HG03139 (cell line): ENCODE measurements around the gene SMARCC1.

Experiments used
- ATAC-seq: cut with Tn5 transposase; IDR thresholded peaks from one replicate; pipeline ENCODE4 v1.9.1; 2021; ENCODE audit not compliant: unreplicated experiment

The SMARCC1 gene

DNA sequence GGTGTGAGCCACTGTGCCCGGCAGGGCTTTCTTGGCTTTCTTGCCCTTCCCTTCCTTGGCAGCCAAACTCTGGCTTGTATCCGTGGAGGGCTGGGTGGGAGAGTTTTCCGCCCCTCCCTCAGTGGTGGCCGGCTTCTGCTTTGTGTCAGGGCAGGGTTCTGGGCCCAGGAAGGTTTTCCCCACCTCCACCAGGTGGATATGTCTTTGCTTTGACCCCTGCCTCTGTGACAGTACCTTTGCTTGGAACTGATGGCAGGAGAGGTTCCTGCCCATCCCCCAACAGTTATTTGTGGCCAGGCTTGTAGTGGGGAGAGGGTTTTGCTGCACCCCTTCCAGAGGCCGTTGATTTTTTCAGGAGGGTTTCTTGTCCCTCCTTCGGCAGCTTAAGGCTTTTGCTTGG lies 227.4 kb downstream of the SMARCC1 start:
- ATAC-seq, result no peak

- no peak for ATAC-seq
Observed at GRCh38 chr3:47553407-47553806, 228.3 kb downstream of the SMARCC1 start.

DNA sequence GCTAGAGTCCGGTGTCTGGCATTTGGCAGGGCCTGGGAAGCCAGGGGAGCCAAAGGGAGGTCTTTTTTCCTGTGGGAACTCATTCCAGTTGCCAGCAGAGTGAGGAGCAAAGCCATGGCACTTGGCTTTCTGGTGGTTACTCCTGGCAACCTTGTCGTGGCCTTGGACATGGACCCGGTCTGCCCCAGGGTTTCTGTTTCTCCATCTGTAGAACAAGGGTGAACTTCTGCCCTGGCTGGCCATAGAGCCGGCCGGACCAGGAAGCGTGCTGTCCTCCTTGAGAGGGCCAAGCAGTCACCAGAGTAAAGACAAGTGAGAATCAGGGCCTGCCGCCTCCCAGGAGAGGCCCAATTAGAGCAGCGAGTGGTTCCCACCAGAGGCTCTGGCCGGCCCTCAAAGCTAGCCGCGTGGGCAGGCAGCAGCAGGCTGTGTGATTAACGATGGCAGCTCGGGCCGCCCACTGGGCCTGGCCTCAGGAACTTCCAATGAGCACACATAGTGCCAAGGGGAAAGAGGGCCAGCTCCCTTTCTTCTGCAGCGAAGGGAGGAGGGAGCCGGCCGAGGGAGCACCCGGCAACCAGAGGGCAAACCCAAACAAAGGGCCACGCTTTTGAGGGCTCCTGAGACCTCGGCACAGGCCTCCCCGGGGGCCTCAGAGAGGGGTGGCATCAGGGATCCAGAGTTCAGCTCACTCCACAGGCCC lies 239.1 kb downstream of the SMARCC1 start:
- ATAC-seq, result no peak

DNA sequence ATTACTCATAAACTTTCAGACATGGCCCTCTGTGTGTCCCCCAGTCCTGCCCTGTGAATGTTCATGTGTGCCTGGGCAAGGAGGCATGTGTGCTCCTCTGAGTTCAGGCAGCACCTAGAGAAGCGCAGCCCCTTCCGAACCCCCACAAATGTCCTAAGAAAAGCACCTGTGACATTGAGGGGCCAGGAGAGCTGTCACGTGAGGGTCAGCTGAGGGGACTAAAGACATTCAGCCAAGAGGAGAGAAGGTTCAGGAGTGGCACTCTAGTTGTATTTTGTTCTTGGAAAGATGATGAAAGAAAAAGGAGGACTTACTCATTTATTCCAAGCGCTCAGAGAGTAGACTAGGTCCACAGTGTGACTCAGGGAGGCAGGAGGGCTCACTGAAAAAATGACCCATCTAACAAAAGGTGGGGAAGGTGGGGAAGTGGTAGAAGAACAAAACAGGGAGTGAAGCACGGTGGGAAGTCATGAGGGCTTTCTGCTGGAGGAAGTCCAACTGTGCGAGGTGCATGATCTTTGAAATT lies 240.0 kb downstream of the SMARCC1 start:
- ATAC-seq, result no peak

GRCh38 chr3:47540281-47540680 lies 241.4 kb downstream of the SMARCC1 start:
- no peak for ATAC-seq

DNA sequence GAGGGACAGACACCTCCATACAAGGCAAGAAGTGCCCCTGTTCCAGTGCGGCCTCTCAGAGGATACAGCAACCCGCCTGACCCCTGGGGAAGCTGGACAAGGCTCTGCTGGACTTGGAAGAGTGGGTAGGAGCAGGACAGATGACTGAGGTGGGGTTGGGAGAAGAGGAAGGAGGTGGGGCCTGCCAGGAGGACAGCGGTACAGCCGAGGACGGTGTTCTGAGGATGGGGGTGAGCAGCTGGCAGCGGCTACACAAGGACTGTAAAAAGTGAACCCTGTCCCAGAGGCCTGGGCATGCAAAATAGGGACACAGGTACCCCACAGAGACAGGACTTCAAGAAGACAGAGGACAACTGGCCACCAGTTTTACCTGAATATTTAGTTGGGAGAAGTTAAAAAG lies 244.7 kb downstream of the SMARCC1 start:
- no peak for ATAC-seq

DNA sequence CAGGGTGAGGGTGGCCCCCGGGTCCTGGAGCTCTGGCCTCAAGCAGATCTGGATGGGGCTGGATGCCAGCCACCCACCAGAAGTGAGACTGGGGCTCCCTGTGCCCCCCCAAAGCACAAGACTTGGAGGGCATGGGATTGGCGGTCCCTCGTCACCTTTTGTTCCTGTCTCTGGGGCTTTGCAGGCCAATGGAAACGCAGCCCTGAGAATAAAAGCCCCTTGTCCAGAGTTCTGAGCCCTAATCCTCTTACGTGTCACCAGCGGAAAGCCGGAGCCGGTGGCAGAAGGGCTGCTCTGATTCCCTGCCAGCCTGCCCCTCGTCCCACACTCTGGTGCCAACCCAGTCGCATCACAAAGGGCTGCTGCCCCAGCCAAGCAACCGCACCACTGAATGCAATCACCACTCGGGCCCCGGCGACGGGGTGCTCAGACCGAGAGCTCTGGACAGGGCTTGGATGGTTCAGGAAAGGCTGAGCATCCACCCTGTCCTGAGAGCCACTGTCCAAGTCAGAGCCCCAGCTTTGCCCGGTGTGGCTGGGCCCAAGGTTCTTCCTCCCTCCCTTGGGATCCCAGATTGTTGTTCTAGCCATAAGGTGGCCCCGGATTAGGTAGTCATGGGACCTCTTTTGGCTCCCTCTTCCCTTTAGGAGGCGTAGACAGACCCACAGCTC lies 245.3 kb downstream of the SMARCC1 start:
- ATAC-seq, result no peak
